ENCODE results near the gene KYNU.
"Not testable (repeated sequence)": the region's sequence is repeated elsewhere in the genome, so short reads cannot be mapped to it uniquely, and the experiment has no call there.

The KYNU gene

GRCh38 chr2:143034292-143035074 lies 157.0 kb downstream of the KYNU start:
- peak; percentile 90 to 94 for DNase-seq

- DNase-seq: no peak
Observed at GRCh38 chr2:143051465-143051864, 174.0 kb downstream of the KYNU start.

- not testable (repeated sequence) for DNase-seq
Observed at GRCh38 chr2:143053437-143053836, 176.0 kb downstream of the KYNU start.

- DNase-seq: no peak
Observed at GRCh38 chr2:143056550-143056949, 179.1 kb downstream of the KYNU start.

- DNase-seq: no peak
Observed at GRCh38 chr2:143058851-143059250, 181.4 kb downstream of the KYNU start.

GRCh38 chr2:143063612-143064200 lies 186.2 kb downstream of the KYNU start:
- DNase-seq: no peak

GRCh38 chr2:143068094-143068493 lies 190.6 kb downstream of the KYNU start:
- no peak for DNase-seq

- DNase-seq: peak; percentile 7 to 12
Observed at GRCh38 chr2:143068509-143068908, 191.0 kb downstream of the KYNU start.

GRCh38 chr2:143070704-143071103 lies 193.2 kb downstream of the KYNU start:
- no peak for DNase-seq

GRCh38 chr2:143071185-143071876 lies 193.9 kb downstream of the KYNU start:
- DNase-seq: no peak

- not testable (repeated sequence) for DNase-seq
Observed at GRCh38 chr2:143074913-143075312, 197.4 kb downstream of the KYNU start.

GRCh38 chr2:143075711-143076110 lies 198.2 kb downstream of the KYNU start:
- DNase-seq: no peak

GRCh38 chr2:143078104-143078503 lies 200.6 kb downstream of the KYNU start:
- peak; percentile 24 to 26 for DNase-seq

- DNase-seq: no peak
Observed at GRCh38 chr2:143081616-143082015, 204.2 kb downstream of the KYNU start.

GRCh38 chr2:143083636-143084035 lies 206.2 kb downstream of the KYNU start:
- peak; percentile 23 to 43 for DNase-seq

- no peak for DNase-seq
Observed at GRCh38 chr2:143084462-143084861, 207.0 kb downstream of the KYNU start.

- no peak for DNase-seq
Observed at GRCh38 chr2:143085125-143085784, 207.8 kb downstream of the KYNU start.

- DNase-seq: no peak
Observed at GRCh38 chr2:143087033-143087432, 209.6 kb downstream of the KYNU start.

- DNase-seq: peak; percentile 57 to 67
Observed at GRCh38 chr2:143088388-143088787, 210.9 kb downstream of the KYNU start.

GRCh38 chr2:143089520-143089919 lies 212.1 kb downstream of the KYNU start:
- not testable (repeated sequence) for DNase-seq
